Neural cell (in vitro differentiated cells): Measurements from ENCODE around the gene ATP5F1D. TPM values are rescaled to one million over a fixed set of nuclear protein-coding genes. Genes with fewer than 3 reads are reported as not detected.
A peak's percentile ranks its signal among the peaks of the same experiment; 100 is the strongest.

Experiments used
- H2AFZ ChIP-seq: fragments of 200-600, 300-800 bp; sonication (generic), shearing (Covaris generic); 2 replicates; pipeline ENCODE4 v1.6.0; 2014; ENCODE audit warnings: low read depth, mild to moderate bottlenecking, antibody characterized with exemption, low read length, moderate library complexity
- H3F3A ChIP-seq: fragments of 200-600 bp; shearing (Covaris generic); 2 replicates; pipeline ENCODE4 v1.6.1; 2016; ENCODE audit warnings: mild to moderate bottlenecking, moderate library complexity, mixed read lengths, antibody characterized with exemption, low read length; ENCODE audit not compliant: insufficient read depth, poor library complexity, severe bottlenecking
- H3K27ac ChIP-seq: fragments of 200-600, 300-800 bp; sonication (generic), shearing (Covaris generic); 2 replicates; pipeline ENCODE4 v1.5.1; 2014; ENCODE audit warnings: mild to moderate bottlenecking, low read length, moderate library complexity
- H3K27me3 ChIP-seq: fragments of 300-800, 200-600 bp; sonication (generic), shearing (Covaris generic); 2 replicates; pipeline ENCODE4 v1.6.0; 2014; ENCODE audit warnings: mild to moderate bottlenecking, low read depth, low read length, moderate library complexity; ENCODE audit not compliant: insufficient read depth
- H3K36me3 ChIP-seq: fragments of 300-800, 200-600 bp; sonication (generic), shearing (Covaris generic); 2 replicates; pipeline ENCODE4 v1.5.1; 2014; ENCODE audit warnings: mild to moderate bottlenecking, antibody characterized with exemption, low read length, moderate library complexity; ENCODE audit not compliant: insufficient read depth
- H3K4me2 ChIP-seq: fragments of 300-800, 200-600 bp; sonication (generic), shearing (Covaris generic); 2 replicates; pipeline ENCODE4 v1.6.0; 2014; ENCODE audit warnings: mild to moderate bottlenecking, low read length
- H3K4me3 ChIP-seq: fragments of 300-800, 200-600 bp; sonication (generic), shearing (Covaris generic); 2 replicates; pipeline ENCODE4 v1.5.1; 2014; ENCODE audit warnings: mild to moderate bottlenecking, low read length, moderate library complexity
- H3K79me2 ChIP-seq: fragments of 200-600 bp; shearing (Covaris generic); replicated peaks from 2 replicates; pipeline ENCODE4 v1.6.0; 2014; ENCODE audit warnings: mild to moderate bottlenecking, low read length, moderate library complexity; ENCODE audit not compliant: insufficient read depth
- H3K9ac ChIP-seq: fragments of 300-800, 200-600 bp; sonication (generic), shearing (Covaris generic); 2 replicates; pipeline ENCODE4 v1.6.1; 2016; ENCODE audit warnings: mild to moderate bottlenecking, low read length, mixed read lengths
- H3K9me2 ChIP-seq: fragments of 200-600 bp; shearing (Covaris generic); 2 replicates; pipeline ENCODE4 v1.6.1; 2016; ENCODE audit warnings: mild to moderate bottlenecking, low read length, mixed read lengths; ENCODE audit not compliant: insufficient read depth
- H3K9me3 ChIP-seq: fragments of 200-600, 300-800 bp; sonication (generic), shearing (Covaris generic); 2 replicates; pipeline ENCODE4 v1.6.1; 2016; ENCODE audit warnings: mild to moderate bottlenecking, mixed run types, low read length, moderate library complexity, mixed read lengths
- H4K20me1 ChIP-seq: fragments of 200-600 bp; shearing (Covaris generic); 2 replicates; pipeline ENCODE4 v1.6.1; 2016; ENCODE audit warnings: mild to moderate bottlenecking, mixed run types; ENCODE audit not compliant: insufficient read depth
- CTCF ChIP-seq: fragments of 450-650 bp; IDR thresholded peaks from 2 replicates; pipeline ENCODE4 v1.5.1; 2014; ENCODE audit warnings: antibody characterized with exemption, mild to moderate bottlenecking, moderate library complexity; ENCODE audit not compliant: poor library complexity, severe bottlenecking
- EZH2 ChIP-seq: fragments of 200-600, 300-800 bp; shearing (Covaris generic), sonication (generic); IDR thresholded peaks from 2 replicates; pipeline ENCODE4 v1.6.1; 2014; ENCODE audit warnings: antibody characterized with exemption, low read length, borderline replicate concordance, mild to moderate bottlenecking; ENCODE audit not compliant: insufficient read depth, poor library complexity, severe bottlenecking
- POLR2AphosphoS5 ChIP-seq: IDR thresholded peaks from 2 replicates; pipeline ENCODE4 v1.6.1; 2012
- REST ChIP-seq: IDR thresholded peaks from 2 replicates; pipeline ENCODE4 v1.6.1; 2012; ENCODE audit warnings: borderline replicate concordance
- SMC3 ChIP-seq: fragments of 450-650 bp; conservative IDR thresholded peaks from 2 replicates; pipeline ENCODE4 v1.6.1; 2014; ENCODE audit warnings: antibody characterized with exemption, mild to moderate bottlenecking, moderate library complexity; ENCODE audit not compliant: poor library complexity
- polyA plus RNA-seq: library from polyadenylated mRNA; depleted of rRNA; stranded (reverse); fragments of >200 nt; gene quantifications from 2 replicates; pipeline ENCODE4 v1.2.3, GENCODE V29; 2014

Gene ATP5F1D
- polyA plus RNA-seq, 1 donor from 2014 or later: 47.8 TPM

- Histone ChIP-seq H3K4me2 (no peak overlapping the region), H4K20me1 (peaks cover 3% of the 10 kb centered on the region), H2AFZ (no peak overlapping the region), H3K9ac (peak overlapping the region; percentile 87), H3K9me3 (no peaks in the 10 kb centered on the region), H3K4me3 (no peak overlapping the region), H3K36me3 (peaks cover 5% of the 10 kb centered on the region), H3K27me3 (no peaks in the 10 kb centered on the region), H3K9me2 (no peaks in the 10 kb centered on the region), H3F3A (no peaks in the 10 kb centered on the region), H3K79me2 (peaks cover 6% of the 10 kb centered on the region), H3K27ac (no peak overlapping the region)
- TF ChIP-seq CTCF (no peak), EZH2 (no peak)
These were observed 35.5 kb downstream of the ATP5F1D start for GRCh38 chr19:1277061-1277460.

GRCh38 chr19:1278074-1278473, 36.5 kb downstream of the ATP5F1D start:
- Histone ChIP-seq H2AFZ (no peak overlapping the region), H3K27ac (no peak overlapping the region), H3K27me3 (no peaks in the 10 kb centered on the region), H3K4me3 (no peak overlapping the region), H3K79me2 (peaks cover 2% of the 10 kb centered on the region), H3K4me2 (no peak overlapping the region), H4K20me1 (no peaks in the 10 kb centered on the region), H3K9me3 (no peaks in the 10 kb centered on the region), H3F3A (no peaks in the 10 kb centered on the region), H3K9me2 (no peaks in the 10 kb centered on the region), H3K9ac (no peak overlapping the region), H3K36me3 (peaks cover 5% of the 10 kb centered on the region)
- TF ChIP-seq EZH2 (no peak), SMC3 (no peak), POLR2AphosphoS5 (no peak), CTCF (no peak), REST (no peak)
